HepG2 (cell line): Measurements from ENCODE around the gene EIF3M. TPM values are rescaled to one million over a fixed set of nuclear protein-coding genes. Genes with fewer than 3 reads are reported as not detected.

ENCODE experiments used
- ATAC-seq: fragments of 200-7000 bp; cut with Tn5 transposase; 3 replicates; pipeline ENCODE4 v1.9.1; 2020; ENCODE audit warnings: mild to moderate bottlenecking, moderate library complexity
- BruUV-seq: library from RNA; stranded (reverse); fragments of 400-500 nt; replicated peaks from 2 replicates; lab custom pipeline; 2021; lab: Mats Ljungman, UMichigan
- CTCF ChIA-PET: fragments of 300-600 bp; formaldehyde crosslinking; extraction: SDS; loops from one replicate; lab custom pipeline; 2021; ENCODE audit warnings: low total read pairs, inconsistent platforms, low intra/inter-chr PET ratio; lab: Yijun Ruan, JAX
- POLR2A ChIA-PET: fragments of 350-600 bp; sonication (Branson Sonifier 250); formaldehyde crosslinking; loops from one replicate; lab custom pipeline; 2020; ENCODE audit warnings: antibody characterized with exemption, inconsistent platforms; lab: Yijun Ruan, JAX
- DNase-seq: peaks from one replicate; pipeline ENCODE4 v3.0.0-alpha.2; 2015; ENCODE audit warnings: low spot score
- FAIRE-seq: peaks from 3 replicates; lab custom pipeline; 2011; peaks lifted over from hg19 to GRCh38; lab: Jason Lieb, UNC
- H2AFZ ChIP-seq: one replicate; pipeline ENCODE4 v1.6.1; 2011; ENCODE audit warnings: low read length, inconsistent platforms
- H3K27ac ChIP-seq: fragments of 300-600 bp; 3 replicates; pipeline ENCODE4 v1.8.0; 2011; ENCODE audit warnings: mixed run types, mild to moderate bottlenecking, mixed read lengths, low read length, inconsistent platforms; ENCODE audit not compliant: insufficient read depth; ENCODE audit errors: extremely low read length
- H3K27me3 ChIP-seq, 2 experiments: fragments of 200-600 bp in 1 of 2; 2 replicates in 1 of 2; 3 replicates in 1 of 2; pipeline versions ENCODE4 v1.6.0 to v1.8.0; 2011; ENCODE audit warnings: low read length in 2 of 2, mild to moderate bottlenecking in 2 of 2, moderate library complexity in 2 of 2, inconsistent platforms in 1 of 2; ENCODE audit not compliant: insufficient read depth in 2 of 2, control insufficient read depth in 1 of 2
- H3K36me3 ChIP-seq, 2 experiments: fragments of 200-600 bp in 1 of 2; replicated peaks in 1 of 2; 2 replicates in 1 of 2; 3 replicates in 1 of 2; pipeline versions ENCODE4 v1.5.1 to v1.8.0; 2011; ENCODE audit warnings: low read length in 2 of 2, inconsistent platforms in 1 of 2; ENCODE audit not compliant: insufficient read depth in 2 of 2, control insufficient read depth in 1 of 2
- H3K4me1 ChIP-seq: 2 replicates; pipeline ENCODE4 v1.5.1; 2012; ENCODE audit warnings: low read length, inconsistent platforms; ENCODE audit not compliant: insufficient read depth
- H3K4me2 ChIP-seq: 2 replicates; pipeline ENCODE4 v1.6.0; 2011; ENCODE audit warnings: low read depth, low read length, inconsistent platforms
- H3K4me3 ChIP-seq, 3 experiments: fragments of 200-600 bp in 1 of 3; sonication (generic), shearing (Covaris generic) in 1 of 3; replicated peaks in 1 of 3; 2 replicates each; pipeline ENCODE4 v1.5.1; 2011 to 2016; ENCODE audit warnings: low read length in 3 of 3, inconsistent platforms in 2 of 3, low read depth in 2 of 3, mild to moderate bottlenecking in 2 of 3, control low read depth in 1 of 3, mixed read lengths in 1 of 3; ENCODE audit not compliant: insufficient read depth in 1 of 3
- H3K79me2 ChIP-seq: one replicate; pipeline ENCODE4 v1.6.1; 2011; ENCODE audit warnings: low read length, inconsistent platforms; ENCODE audit not compliant: insufficient read depth
- H3K9ac ChIP-seq: 2 replicates; pipeline ENCODE4 v1.6.0; 2011; ENCODE audit warnings: mild to moderate bottlenecking, low read depth, low read length, inconsistent platforms; ENCODE audit not compliant: insufficient read depth
- H3K9me3 ChIP-seq: 2 replicates; pipeline ENCODE4 v1.5.1; 2012; ENCODE audit warnings: mild to moderate bottlenecking, low read length
- H4K20me1 ChIP-seq: 2 replicates; pipeline ENCODE4 v1.6.0; 2011; ENCODE audit warnings: inconsistent platforms, mild to moderate bottlenecking, low read length, moderate library complexity; ENCODE audit not compliant: insufficient read depth
- BHLHE40 ChIP-seq: IDR thresholded peaks from 2 replicates; pipeline ENCODE4 v1.6.1; 2011; ENCODE audit warnings: low read length, improper control_type of control experiment
- ERF ChIP-seq: IDR thresholded peaks from 2 replicates; pipeline ENCODE4 v1.6.1; 2018; ENCODE audit warnings: missing biosample characterization, missing genetic modification reagents
- FOSL1 ChIP-seq: sonication (generic); formaldehyde crosslinking; IDR thresholded peaks from 2 replicates; pipeline ENCODE4 v1.9.0; 2021; ENCODE audit warnings: missing genetic modification reagents, borderline replicate concordance
- MIER3 ChIP-seq: IDR thresholded peaks from 2 replicates; pipeline ENCODE4 v1.6.1; 2016; ENCODE audit warnings: missing compliant biosample characterization, borderline replicate concordance
- ZNF484 ChIP-seq: sonication (generic); formaldehyde crosslinking; IDR thresholded peaks from 2 replicates; pipeline ENCODE4 v1.5.1; 2020; ENCODE audit warnings: mild to moderate bottlenecking, low read depth, missing genetic modification reagents, borderline replicate concordance
- WGBS: methylation state at CpG from one replicate; pipeline ENCODE4 v1.1.6; 2017; ENCODE audit warnings: low lambda C conversion rate; 5-methylcytosine and 5-hydroxymethylcytosine counted together
- in situ Hi-C: cut with HindIII; loops from 2 replicates; pipeline ENCODE4 v1.10.0; 2017; ENCODE audit warnings: low pct_unique_long_range_greater_than_20kb; ENCODE audit not compliant: extremely low pct_ligation_motif_present
- intact Hi-C: fragments of 100-400 bp; cut with micrococcal nuclease; formaldehyde crosslinking; loops from one replicate; pipeline ENCODE4 v1.10.0; 2022; ENCODE audit not compliant: unreplicated experiment
- polyA plus RNA-seq, 8 experiments: library from polyadenylated mRNA; depleted of rRNA in 3 of 8; stranded (reverse) in 7 of 8; unstranded in 1 of 8; fragments of >200 nt; fragmentation: Illumina TruSeq in 4 of 8; extraction: Trizol in 4 of 8; gene quantifications; 2 replicates each; pipeline versions ENCODE4 v1.2.1 to v1.2.3, GENCODE V29; 2011 to 2016; ENCODE audit warnings: low read depth in 4 of 8, missing spikeins in 1 of 8, mixed read lengths in 1 of 8; ENCODE audit not compliant: insufficient read depth in 1 of 8
- total RNA-seq, 5 experiments: library from RNA; depleted of rRNA; stranded (reverse); fragments of >200 nt; fragmentation: Illumina TruSeq; extraction: Trizol; gene quantifications; 2 replicates each; pipeline ENCODE4 v1.2.3, GENCODE V29; 2016; ENCODE audit warnings: low read depth in 1 of 5
- TF ChIP-seq, protein P1 (sequence below): fragments of 450-650 bp; IDR thresholded peaks from 2 replicates; pipeline ENCODE4 v1.6.1; 2017; ENCODE audit warnings: mild to moderate bottlenecking

EIF3M gene
- total and polyA plus RNA-seq, 2 of the 13 experiments (the other 11 are each of a cell fraction or from before 2014, with no cell fraction given) = 279 to 389 TPM

DNA sequence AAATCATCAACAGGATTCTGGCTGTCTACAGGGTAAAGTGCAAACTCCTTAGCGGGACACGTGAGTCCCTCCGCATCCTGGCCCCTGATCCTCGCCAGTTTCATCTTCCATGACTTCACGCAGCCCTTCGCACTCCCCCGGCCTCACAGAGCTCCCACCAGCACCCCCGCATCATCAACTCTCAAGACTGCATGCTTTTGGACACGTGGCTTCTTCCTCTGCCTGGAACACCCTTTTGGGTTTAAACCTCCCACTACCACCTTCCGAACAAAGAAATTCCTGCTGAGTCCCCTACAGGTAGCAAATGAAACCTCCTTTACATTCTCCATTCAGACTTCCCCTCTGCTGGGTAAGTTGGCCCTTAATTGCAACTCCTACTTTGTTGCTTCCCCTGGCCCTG is 12.6 kb upstream of the EIF3M start (continued):
- TF ChIP-seq MIER3 (CRISPR knock-in tag) (no peak), ERF (CRISPR knock-in tag) (no peak)

DNA sequence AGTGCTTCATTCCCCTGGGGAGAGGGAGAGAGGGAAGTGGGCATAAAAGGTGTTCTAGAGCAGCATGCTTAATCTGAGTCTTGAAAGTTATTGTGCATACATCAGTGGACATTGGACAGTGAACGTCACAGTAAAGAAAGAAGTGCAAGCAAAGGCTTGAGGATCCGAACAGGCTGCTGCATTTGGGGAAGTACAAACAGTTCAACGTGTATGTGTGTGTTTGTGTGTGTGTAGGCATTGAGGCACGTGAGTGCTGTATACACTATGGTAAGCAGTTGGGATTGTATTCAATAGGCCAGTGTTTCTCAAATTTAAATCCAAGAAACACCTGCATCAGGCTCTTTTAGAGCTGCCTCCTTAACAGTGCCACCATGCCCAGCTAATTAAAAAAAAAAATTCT is 10.4 kb upstream of the EIF3M start:
- POLR2A ChIA-PET = no interaction called here
- Histone ChIP-seq H3K4me2 (no peak overlapping the region), H4K20me1 (no peaks in the 10 kb centered on the region), H3K79me2 (no peaks in the 10 kb centered on the region), H3K9ac (no peak overlapping the region), H3K27ac (no peak overlapping the region), H3K4me1 (0 out of 2 replicates have a peak, but pooled peaks cover 8% of the 10 kb centered on the region), H3K9me3 (no peaks in the 10 kb centered on the region), H3K36me3 (no peaks in the 10 kb centered on the region), H3K27me3 (peaks cover 0 to 10% of the 10 kb centered on the region in 2 experiments; a peak in 2 of 5 replicates), H2AFZ (no peak overlapping the region), H3K4me3 (no peak overlapping the region)
- 1% methylated on average over 4 of the region's 4 CpGs for WGBS
- CTCF ChIA-PET = no interaction called here
- intact Hi-C loops = no loop called here
- FAIRE-seq = no peak
- no peak for ATAC-seq
- no peak for DNase-seq
- in situ Hi-C loops = no loop called here
- TF ChIP-seq, protein P1, sequence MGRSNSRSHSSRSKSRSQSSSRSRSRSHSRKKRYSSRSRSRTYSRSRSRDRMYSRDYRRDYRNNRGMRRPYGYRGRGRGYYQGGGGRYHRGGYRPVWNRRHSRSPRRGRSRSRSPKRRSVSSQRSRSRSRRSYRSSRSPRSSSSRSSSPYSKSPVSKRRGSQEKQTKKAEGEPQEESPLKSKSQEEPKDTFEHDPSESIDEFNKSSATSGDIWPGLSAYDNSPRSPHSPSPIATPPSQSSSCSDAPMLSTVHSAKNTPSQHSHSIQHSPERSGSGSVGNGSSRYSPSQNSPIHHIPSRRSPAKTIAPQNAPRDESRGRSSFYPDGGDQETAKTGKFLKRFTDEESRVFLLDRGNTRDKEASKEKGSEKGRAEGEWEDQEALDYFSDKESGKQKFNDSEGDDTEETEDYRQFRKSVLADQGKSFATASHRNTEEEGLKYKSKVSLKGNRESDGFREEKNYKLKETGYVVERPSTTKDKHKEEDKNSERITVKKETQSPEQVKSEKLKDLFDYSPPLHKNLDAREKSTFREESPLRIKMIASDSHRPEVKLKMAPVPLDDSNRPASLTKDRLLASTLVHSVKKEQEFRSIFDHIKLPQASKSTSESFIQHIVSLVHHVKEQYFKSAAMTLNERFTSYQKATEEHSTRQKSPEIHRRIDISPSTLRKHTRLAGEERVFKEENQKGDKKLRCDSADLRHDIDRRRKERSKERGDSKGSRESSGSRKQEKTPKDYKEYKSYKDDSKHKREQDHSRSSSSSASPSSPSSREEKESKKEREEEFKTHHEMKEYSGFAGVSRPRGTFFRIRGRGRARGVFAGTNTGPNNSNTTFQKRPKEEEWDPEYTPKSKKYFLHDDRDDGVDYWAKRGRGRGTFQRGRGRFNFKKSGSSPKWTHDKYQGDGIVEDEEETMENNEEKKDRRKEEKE = no peak
- TF ChIP-seq BHLHE40 = peak; percentile 79
- BruUV-seq = no TSS peak

DNA sequence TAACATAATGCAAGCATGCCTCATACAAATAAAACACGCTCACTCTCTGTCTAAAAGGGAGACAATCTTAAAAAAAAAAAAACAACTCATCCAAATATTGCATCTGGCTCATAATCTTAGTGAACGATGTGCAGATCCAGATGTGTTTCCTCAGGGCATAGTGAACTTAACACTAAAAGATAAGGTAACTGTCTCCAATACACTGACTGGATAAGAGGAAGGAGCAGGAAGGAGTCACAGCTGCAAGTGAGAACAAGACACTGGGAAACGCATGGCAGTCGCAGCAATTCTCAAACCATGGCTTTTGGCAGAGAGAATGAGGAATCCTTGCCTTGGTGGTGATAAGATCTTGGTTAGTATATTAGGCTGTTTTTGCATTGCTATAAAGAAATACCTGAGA is 9.2 kb upstream of the EIF3M start:
- no peak overlapping the region for H3K9ac ChIP-seq
- no peak for TF ChIP-seq FOSL1 (CRISPR knock-in tag)
- TF ChIP-seq ZNF484 (CRISPR knock-in tag) = no peak
- ChIA-PET CTCF (no interaction called here), POLR2A (no interaction called here)
- no peaks in the 10 kb centered on the region for H3K79me2 ChIP-seq
- 0 out of 2 replicates have a peak, but pooled peaks cover 8% of the 10 kb centered on the region for H3K4me1 ChIP-seq
- no peak overlapping the region for H3K4me2 ChIP-seq
- no peak overlapping the region for H3K27ac ChIP-seq
- BruUV-seq = no TSS peak
- H3K9me3 ChIP-seq = no peaks in the 10 kb centered on the region
- H3K36me3 ChIP-seq = no peaks in the 10 kb centered on the region
- intact Hi-C loops = no loop called here
- no peak overlapping the region for H3K4me3 ChIP-seq
- ATAC-seq (no peak), DNase-seq (no peak), FAIRE-seq (no peak)
- 60% methylated on average over 4 of the region's 4 CpGs for WGBS
- no peaks in the 10 kb centered on the region for H4K20me1 ChIP-seq
- in situ Hi-C loops = no loop called here
- H3K27me3 ChIP-seq = peaks cover 0 to 10% of the 10 kb centered on the region in 2 experiments; a peak in 2 of 5 replicates
- H2AFZ ChIP-seq = no peak overlapping the region
